IMR-90 (cell line): Measurements from ENCODE around the gene MRPL52.
A peak's percentile ranks its signal among the peaks of the same experiment; 100 is the strongest.

ENCODE experiments used
- BHLHE40 ChIP-seq: fragments of 150-350 bp; IDR thresholded peaks from 2 replicates; pipeline ENCODE4 v1.6.1; 2016; ENCODE audit warnings: mild to moderate bottlenecking, low read depth, low read length
- CEBPB ChIP-seq: IDR thresholded peaks from 2 replicates; pipeline ENCODE4 v1.6.1; 2012; ENCODE audit warnings: low read depth, low read length, improper control_type of control experiment
- CHD1 ChIP-seq: IDR thresholded peaks from 2 replicates; pipeline ENCODE4 v1.6.1; 2012; ENCODE audit warnings: low read depth, low read length, improper control_type of control experiment
- FOS ChIP-seq: fragments of 150-350 bp; IDR thresholded peaks from 2 replicates; pipeline ENCODE4 v1.6.1; 2016; ENCODE audit warnings: low read depth, low read length
- MAZ ChIP-seq: IDR thresholded peaks from 2 replicates; pipeline ENCODE4 v1.6.1; 2012; ENCODE audit warnings: low read depth, mild to moderate bottlenecking, low read length, improper control_type of control experiment, moderate library complexity, borderline replicate concordance
- MXI1 ChIP-seq: IDR thresholded peaks from 2 replicates; pipeline ENCODE4 v1.6.1; 2012; ENCODE audit warnings: low read depth, mild to moderate bottlenecking, low read length, moderate library complexity, borderline replicate concordance
- POLR2A ChIP-seq: IDR thresholded peaks from 2 replicates; pipeline ENCODE4 v1.6.1; 2012; ENCODE audit warnings: mild to moderate bottlenecking, low read depth, low read length
- RAD21 ChIP-seq: IDR thresholded peaks from 2 replicates; pipeline ENCODE4 v1.6.1; 2012; ENCODE audit warnings: low read length, improper control_type of control experiment
- RCOR1 ChIP-seq: IDR thresholded peaks from 2 replicates; pipeline ENCODE4 v1.6.1; 2012; ENCODE audit warnings: mild to moderate bottlenecking, low read length, improper control_type of control experiment; ENCODE audit not compliant: insufficient replicate concordance
- RFX5 ChIP-seq: IDR thresholded peaks from 2 replicates; pipeline ENCODE4 v1.8.0; 2012; ENCODE audit warnings: low read depth, mild to moderate bottlenecking, low read length, moderate library complexity
- SMC3 ChIP-seq: fragments of 150-350 bp; IDR thresholded peaks from 2 replicates; pipeline ENCODE4 v1.6.1; 2016; ENCODE audit warnings: low read depth, mild to moderate bottlenecking, antibody characterized with exemption, low read length, moderate library complexity
- TF ChIP-seq, protein P1 (sequence below): conservative IDR thresholded peaks from 2 replicates; pipeline ENCODE4 v1.5.1; 2012; ENCODE audit warnings: mild to moderate bottlenecking, low read depth, low read length, improper control_type of control experiment
- TF ChIP-seq, protein P2 (sequence below): fragments of 150-350 bp; IDR thresholded peaks from 2 replicates; pipeline ENCODE4 v1.6.1; 2017; ENCODE audit warnings: mild to moderate bottlenecking, antibody characterized with exemption, low read length, low read depth

GRCh38 chr14:22847661-22848341, 18.1 kb downstream of the MRPL52 start:
- TF ChIP-seq POLR2A, result peak; percentile 49; the same call in 1 of the 2 replicates
- TF ChIP-seq, protein P1, sequence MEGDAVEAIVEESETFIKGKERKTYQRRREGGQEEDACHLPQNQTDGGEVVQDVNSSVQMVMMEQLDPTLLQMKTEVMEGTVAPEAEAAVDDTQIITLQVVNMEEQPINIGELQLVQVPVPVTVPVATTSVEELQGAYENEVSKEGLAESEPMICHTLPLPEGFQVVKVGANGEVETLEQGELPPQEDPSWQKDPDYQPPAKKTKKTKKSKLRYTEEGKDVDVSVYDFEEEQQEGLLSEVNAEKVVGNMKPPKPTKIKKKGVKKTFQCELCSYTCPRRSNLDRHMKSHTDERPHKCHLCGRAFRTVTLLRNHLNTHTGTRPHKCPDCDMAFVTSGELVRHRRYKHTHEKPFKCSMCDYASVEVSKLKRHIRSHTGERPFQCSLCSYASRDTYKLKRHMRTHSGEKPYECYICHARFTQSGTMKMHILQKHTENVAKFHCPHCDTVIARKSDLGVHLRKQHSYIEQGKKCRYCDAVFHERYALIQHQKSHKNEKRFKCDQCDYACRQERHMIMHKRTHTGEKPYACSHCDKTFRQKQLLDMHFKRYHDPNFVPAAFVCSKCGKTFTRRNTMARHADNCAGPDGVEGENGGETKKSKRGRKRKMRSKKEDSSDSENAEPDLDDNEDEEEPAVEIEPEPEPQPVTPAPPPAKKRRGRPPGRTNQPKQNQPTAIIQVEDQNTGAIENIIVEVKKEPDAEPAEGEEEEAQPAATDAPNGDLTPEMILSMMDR, result 0 out of 2 replicates have a peak, but pooled peaks have one; percentile 21
- 0 out of 2 replicates have a peak, but pooled peaks have one; percentile 2 for TF ChIP-seq SMC3
- no peak for TF ChIP-seq RAD21
- TF ChIP-seq BHLHE40, result peak; percentile 8; the same call in 1 of the 2 replicates
- TF ChIP-seq, protein P2, sequence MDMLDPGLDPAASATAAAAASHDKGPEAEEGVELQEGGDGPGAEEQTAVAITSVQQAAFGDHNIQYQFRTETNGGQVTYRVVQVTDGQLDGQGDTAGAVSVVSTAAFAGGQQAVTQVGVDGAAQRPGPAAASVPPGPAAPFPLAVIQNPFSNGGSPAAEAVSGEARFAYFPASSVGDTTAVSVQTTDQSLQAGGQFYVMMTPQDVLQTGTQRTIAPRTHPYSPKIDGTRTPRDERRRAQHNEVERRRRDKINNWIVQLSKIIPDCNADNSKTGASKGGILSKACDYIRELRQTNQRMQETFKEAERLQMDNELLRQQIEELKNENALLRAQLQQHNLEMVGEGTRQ, result no peak
- TF ChIP-seq MXI1, result no peak
- TF ChIP-seq RFX5, result no peak
- TF ChIP-seq CEBPB, result no peak
- no peak for TF ChIP-seq RCOR1
- TF ChIP-seq MAZ, result peak; percentile 70
- no peak for TF ChIP-seq CHD1
- TF ChIP-seq FOS, result 0 out of 2 replicates have a peak, but pooled peaks have one; percentile 38
